Muscle of leg (tissue), 11 donors: ENCODE data around the gene FHIT. TPM values are rescaled to one million over a fixed set of nuclear protein-coding genes. Genes with fewer than 3 reads are reported as not detected.

Experiments
- DNase-seq: peaks from one replicate; pipeline ENCODE4 v3.0.0; 2013
- H3K27ac ChIP-seq: one replicate; pipeline ENCODE4 v1.5.1; 2013; ENCODE audit warnings: mild to moderate bottlenecking, low read length, control low read depth
- H3K27me3 ChIP-seq: one replicate; pipeline ENCODE4 v1.6.1; 2013; ENCODE audit warnings: low read length; ENCODE audit not compliant: control insufficient read depth, insufficient read depth
- H3K36me3 ChIP-seq: one replicate; pipeline ENCODE4 v1.6.1; 2013; ENCODE audit warnings: low read length; ENCODE audit not compliant: control insufficient read depth, insufficient read depth
- H3K4me1 ChIP-seq: one replicate; pipeline ENCODE4 v1.6.1; 2013; ENCODE audit warnings: low read length; ENCODE audit not compliant: control insufficient read depth, insufficient read depth
- H3K4me3 ChIP-seq: one replicate; pipeline ENCODE4 v1.5.1; 2013; ENCODE audit warnings: low read length, control low read depth
- H3K9me3 ChIP-seq: replicated peaks from 2 replicates; pipeline ENCODE4 v1.6.1; 2013; ENCODE audit warnings: low read depth, low read length; ENCODE audit not compliant: control insufficient read depth
- WGBS: methylation state at CpG from one replicate; pipeline ENCODE4 v1.1.5; 2013; ENCODE audit warnings: missing lambda C conversion rate; ENCODE audit not compliant: insufficient coverage; 5-methylcytosine and 5-hydroxymethylcytosine counted together
- polyA plus RNA-seq, 8 donors: library from polyadenylated mRNA; unstranded; fragments of 120-200 nt; gene quantifications; one replicate each; pipeline versions ENCODE4 v1.2.1 to v1.2.3, GENCODE V29; 2013; ENCODE audit warnings: inconsistent platforms in 1 of 8, low replicate concordance in 1 of 8; ENCODE audit not compliant: insufficient read length in 8 of 8, insufficient read depth in 1 of 8
- total RNA-seq: library from RNA; stranded (reverse); fragments of 120-200 nt; gene quantifications from one replicate; pipeline ENCODE4 v1.2.4, GENCODE V29; 2013

Gene FHIT
- total and polyA plus RNA-seq, 9 donors = 4.1 to 8.0 (median 5.3) TPM

DNA sequence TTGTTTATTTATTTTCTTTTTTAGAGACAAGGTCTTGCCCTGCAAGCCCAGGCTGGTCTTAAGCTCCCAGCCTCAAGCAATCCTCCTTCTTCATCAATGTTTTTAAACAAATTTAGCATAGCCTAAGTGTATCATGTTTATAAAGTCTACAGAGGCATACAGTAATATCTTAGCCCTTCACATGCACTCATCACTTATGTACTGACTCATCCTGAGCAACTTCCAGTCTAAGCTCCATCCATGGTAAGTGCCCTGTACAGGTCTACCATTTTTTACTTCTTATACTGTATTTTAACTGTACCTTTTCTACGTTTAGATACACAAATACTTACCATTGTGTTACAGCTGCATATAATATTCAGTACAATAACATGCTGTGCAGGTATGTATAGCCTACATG is 860.0 kb downstream of the FHIT start:
- Histone ChIP-seq H3K4me1 (no peaks in the 10 kb centered on the region), H3K27ac (no peak overlapping the region), H3K36me3 (no peaks in the 10 kb centered on the region), H3K27me3 (no peaks in the 10 kb centered on the region), H3K9me3 (no peaks in the 10 kb centered on the region), H3K4me3 (no peak overlapping the region)
- WGBS = no CpG with 5 or more reads among the region's 1 CpG
- no peak for DNase-seq

DNA sequence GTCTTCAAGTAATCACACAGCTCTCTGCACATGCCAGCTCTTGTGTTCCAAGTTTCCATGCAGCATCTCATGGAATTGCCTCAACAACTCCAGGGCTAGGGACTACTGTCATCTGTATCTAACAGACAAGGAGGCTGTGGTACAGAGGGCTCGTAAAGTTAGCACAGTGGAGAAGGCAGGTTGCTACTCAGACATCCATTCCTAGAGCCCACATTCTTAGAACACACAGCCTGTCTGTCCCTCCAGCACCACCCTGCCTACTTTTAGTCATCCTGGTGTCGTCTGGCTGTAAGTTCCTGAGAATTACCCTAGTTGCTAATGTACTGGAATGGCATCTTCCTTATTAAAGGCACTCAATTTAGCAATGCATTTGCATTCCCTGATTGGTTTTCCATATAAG is 862.5 kb downstream of the FHIT start:
- no CpG with 5 or more reads among the region's 2 CpGs for WGBS
- Histone ChIP-seq H3K27ac (no peak overlapping the region), H3K9me3 (no peaks in the 10 kb centered on the region), H3K4me1 (no peaks in the 10 kb centered on the region), H3K27me3 (no peaks in the 10 kb centered on the region), H3K36me3 (no peaks in the 10 kb centered on the region), H3K4me3 (no peak overlapping the region)
- DNase-seq = peak; percentile 5

DNA sequence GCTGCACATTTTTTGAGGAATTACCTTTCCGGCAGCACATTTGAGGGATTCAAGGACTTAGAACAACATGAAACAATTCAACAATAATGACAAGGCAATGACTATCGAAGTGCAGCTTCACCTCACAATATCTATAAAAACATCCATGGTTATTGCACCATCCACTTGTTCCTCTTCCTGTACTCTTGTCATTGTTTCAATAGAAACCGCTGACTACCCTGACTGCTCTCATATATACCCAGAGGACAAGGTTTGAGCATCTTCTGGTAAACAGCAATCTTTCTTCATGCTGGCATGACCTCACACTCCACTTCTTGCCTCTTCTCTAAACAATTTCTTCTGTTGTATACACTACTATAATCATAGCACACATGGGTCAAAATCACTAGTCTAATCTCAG is 864.9 kb downstream of the FHIT start:
- no peaks in the 10 kb centered on the region for H3K36me3 ChIP-seq
- H3K27me3 ChIP-seq = no peaks in the 10 kb centered on the region
- no peak overlapping the region for H3K4me3 ChIP-seq
- WGBS = 76% methylated on average over 3 of the region's 3 CpGs
- no peaks in the 10 kb centered on the region for H3K4me1 ChIP-seq
- no peaks in the 10 kb centered on the region for H3K9me3 ChIP-seq
- H3K27ac ChIP-seq = no peak overlapping the region
- no peak for DNase-seq

DNA sequence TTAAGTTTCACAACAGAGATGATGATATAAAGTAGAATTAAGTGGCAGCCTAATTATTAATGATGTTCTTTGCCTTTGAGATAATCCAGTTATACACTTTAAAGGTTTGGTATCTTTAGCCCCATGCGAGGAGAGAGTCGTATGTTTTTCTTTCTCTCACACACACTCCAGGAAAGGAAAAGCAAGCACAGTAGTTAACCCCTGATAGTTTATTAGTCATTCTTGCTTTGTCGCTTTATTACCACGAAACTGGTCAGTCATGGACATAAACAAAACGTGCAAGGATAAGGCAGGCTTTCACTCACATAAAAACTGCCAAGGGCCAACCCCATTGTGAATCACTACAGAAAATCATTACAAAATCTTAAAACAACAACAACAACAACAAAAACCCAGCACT is 866.9 kb downstream of the FHIT start:
- WGBS = 53% methylated on average over 2 of the region's 5 CpGs
- H3K9me3 ChIP-seq = no peaks in the 10 kb centered on the region
- H3K27ac ChIP-seq = no peak overlapping the region
- no peaks in the 10 kb centered on the region for H3K36me3 ChIP-seq
- no peaks in the 10 kb centered on the region for H3K4me1 ChIP-seq
- H3K4me3 ChIP-seq = no peak overlapping the region
- no peak for DNase-seq
- no peaks in the 10 kb centered on the region for H3K27me3 ChIP-seq

DNA sequence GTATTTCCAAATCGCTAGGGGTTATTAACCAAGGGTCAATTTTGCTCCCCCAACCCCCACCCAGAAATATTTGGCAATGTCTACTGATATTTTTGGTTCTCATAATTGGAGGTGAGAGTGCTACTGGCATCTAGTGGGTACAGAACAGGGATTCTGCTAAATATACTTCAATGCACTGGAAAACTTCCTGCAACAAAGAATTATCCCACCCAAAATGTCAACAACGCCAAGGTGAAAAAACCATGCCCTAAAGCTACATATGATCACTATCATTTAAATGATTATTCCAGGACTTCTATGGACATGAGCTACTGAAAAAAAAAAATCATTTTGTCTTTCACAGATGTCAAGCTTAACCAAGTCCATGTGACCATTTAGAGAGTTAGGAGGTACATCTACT is 867.9 kb downstream of the FHIT start:
- no peaks in the 10 kb centered on the region for H3K4me1 ChIP-seq
- no CpG with 5 or more reads among the region's 2 CpGs for WGBS
- no peak overlapping the region for H3K27ac ChIP-seq
- H3K9me3 ChIP-seq = no peaks in the 10 kb centered on the region
- no peak overlapping the region for H3K4me3 ChIP-seq
- H3K36me3 ChIP-seq = no peaks in the 10 kb centered on the region
- no peaks in the 10 kb centered on the region for H3K27me3 ChIP-seq
- no peak for DNase-seq

DNA sequence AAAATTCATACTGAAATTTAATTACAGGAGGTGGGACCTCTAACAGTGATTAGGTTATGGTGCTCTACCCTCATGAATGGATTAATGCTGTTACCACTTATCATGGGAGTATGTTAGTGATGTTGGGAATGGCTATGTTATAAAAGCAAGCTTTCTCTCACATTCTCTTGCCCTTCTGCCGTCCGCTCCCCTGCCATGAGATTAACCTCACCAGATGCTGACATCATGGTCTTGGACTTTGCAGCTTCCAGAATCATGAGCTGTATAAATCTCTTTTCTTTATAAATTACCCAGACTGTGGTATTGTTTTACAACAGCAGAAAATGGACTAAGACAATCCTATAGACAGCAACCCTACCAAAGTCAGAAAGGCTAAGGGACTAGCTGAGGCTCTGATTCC is 884.8 kb downstream of the FHIT start:
- no CpG with 5 or more reads among the region's 2 CpGs for WGBS
- DNase-seq = no peak
- Histone ChIP-seq H3K36me3 (no peaks in the 10 kb centered on the region), H3K27me3 (no peaks in the 10 kb centered on the region), H3K27ac (no peak overlapping the region), H3K9me3 (no peaks in the 10 kb centered on the region), H3K4me3 (no peak overlapping the region), H3K4me1 (no peaks in the 10 kb centered on the region)

DNA sequence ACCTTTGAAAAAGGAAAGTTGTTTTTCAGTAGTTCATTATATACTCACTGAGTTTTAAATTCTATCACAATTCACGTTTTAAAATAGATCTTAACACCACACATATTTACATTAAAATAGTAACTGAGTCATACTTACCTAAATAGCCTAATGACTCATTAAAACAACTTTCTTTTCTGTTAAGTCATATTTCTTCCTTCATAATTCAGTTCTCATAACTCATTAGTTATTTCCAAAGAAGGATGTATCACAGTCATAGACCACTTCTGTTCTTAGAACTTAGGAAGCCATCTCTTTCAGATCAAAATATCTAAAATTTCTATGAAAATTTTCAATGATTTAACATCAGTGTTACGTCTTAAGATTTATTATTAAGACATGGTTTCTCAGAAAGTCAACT is 885.9 kb downstream of the FHIT start:
- DNase-seq = no peak
- no peaks in the 10 kb centered on the region for H3K9me3 ChIP-seq
- H3K27me3 ChIP-seq = no peaks in the 10 kb centered on the region
- no peaks in the 10 kb centered on the region for H3K36me3 ChIP-seq
- no peak overlapping the region for H3K4me3 ChIP-seq
- no CpG with 5 or more reads among the region's 2 CpGs for WGBS
- H3K4me1 ChIP-seq = no peaks in the 10 kb centered on the region
- H3K27ac ChIP-seq = no peak overlapping the region

DNA sequence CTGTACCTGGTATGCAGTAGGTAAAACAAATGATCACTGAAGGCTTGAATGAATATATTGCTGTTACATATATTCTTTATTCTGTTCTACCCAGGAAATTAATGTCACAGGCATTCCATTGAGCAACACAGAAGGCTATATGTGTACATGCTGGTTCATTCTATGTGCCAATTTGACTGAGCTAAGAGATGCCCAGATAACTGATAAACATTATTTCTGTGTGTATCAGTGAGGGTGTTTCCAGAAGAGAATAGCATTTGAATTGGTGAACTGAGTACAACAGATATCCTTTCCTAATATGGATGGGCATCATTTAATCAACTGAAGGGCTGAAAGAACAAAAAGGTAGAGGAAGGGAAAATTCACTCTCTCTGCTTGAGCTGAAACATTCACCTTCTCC is 886.8 kb downstream of the FHIT start:
- H3K27me3 ChIP-seq = no peaks in the 10 kb centered on the region
- no peak overlapping the region for H3K4me3 ChIP-seq
- H3K9me3 ChIP-seq = no peaks in the 10 kb centered on the region
- no peak for DNase-seq
- H3K27ac ChIP-seq = no peak overlapping the region
- H3K4me1 ChIP-seq = no peaks in the 10 kb centered on the region
- H3K36me3 ChIP-seq = no peaks in the 10 kb centered on the region

DNA sequence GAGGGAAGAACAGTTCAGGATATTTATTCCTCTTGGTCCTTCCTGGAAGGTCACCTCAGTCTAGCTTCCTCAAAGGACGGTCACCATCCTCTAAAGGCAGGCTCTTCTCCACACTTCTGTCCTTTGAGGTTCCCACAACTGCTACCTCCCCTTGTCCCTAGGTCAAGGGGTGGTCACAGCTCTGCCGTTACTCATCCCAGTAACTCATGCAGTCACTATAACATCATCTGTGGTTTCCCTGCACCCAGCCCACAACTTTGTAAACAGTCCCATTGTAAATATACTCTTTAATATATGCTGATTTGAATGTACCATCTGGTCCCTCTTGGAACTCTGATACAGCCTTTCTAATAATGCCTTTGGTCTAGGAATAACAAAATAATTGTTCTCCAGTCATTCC is 887.4 kb downstream of the FHIT start:
- no peaks in the 10 kb centered on the region for H3K4me1 ChIP-seq
- H3K9me3 ChIP-seq = no peaks in the 10 kb centered on the region
- no peak overlapping the region for H3K4me3 ChIP-seq
- H3K36me3 ChIP-seq = no peaks in the 10 kb centered on the region
- WGBS = 75% methylated on average over 1 of the region's 2 CpGs
- H3K27me3 ChIP-seq = no peaks in the 10 kb centered on the region
- H3K27ac ChIP-seq = no peak overlapping the region
- no peak for DNase-seq

DNA sequence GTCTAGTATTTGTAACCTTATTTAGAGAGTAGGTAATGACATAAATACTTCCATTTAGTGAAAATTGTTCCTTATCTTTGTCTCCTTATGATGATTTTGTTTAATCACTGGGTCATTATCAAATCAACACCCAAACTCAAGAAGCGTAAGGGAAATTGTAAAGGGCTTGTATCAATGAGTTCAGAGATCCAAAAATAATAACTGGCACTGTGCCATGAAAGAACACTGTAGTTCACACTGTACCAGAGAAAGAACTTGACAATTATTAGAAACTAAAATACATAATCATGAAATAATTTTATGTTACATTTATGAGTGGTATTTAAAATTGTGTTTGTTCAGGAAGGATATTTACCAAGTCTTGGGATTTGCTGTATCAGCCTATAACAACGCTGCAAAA is 895.4 kb downstream of the FHIT start:
- Histone ChIP-seq H3K36me3 (no peaks in the 10 kb centered on the region), H3K27me3 (no peaks in the 10 kb centered on the region), H3K9me3 (no peaks in the 10 kb centered on the region), H3K27ac (no peak overlapping the region), H3K4me3 (no peak overlapping the region), H3K4me1 (no peaks in the 10 kb centered on the region)
- no peak for DNase-seq
- no CpG with 5 or more reads among the region's 2 CpGs for WGBS

DNA sequence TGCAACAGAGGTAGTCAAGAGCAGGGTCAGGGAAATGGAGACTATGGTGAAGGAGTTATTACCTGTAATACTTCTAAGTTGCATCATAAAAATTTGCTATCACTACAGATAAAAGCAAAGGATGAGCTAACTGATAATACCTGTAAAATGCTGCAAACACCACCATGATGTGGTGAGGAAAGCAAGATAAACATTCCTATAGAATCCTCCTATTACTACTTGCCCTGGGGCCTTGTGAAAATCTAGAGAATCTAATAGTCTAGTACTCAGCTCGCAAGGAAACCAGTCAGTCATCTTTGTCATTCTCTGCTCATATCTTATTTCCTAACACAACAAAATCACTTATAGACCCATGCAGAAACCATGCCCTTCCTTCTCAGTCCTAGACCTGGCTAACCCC is 899.8 kb downstream of the FHIT start:
- Histone ChIP-seq H3K4me3 (no peak overlapping the region), H3K9me3 (no peaks in the 10 kb centered on the region), H3K27me3 (no peaks in the 10 kb centered on the region), H3K36me3 (no peaks in the 10 kb centered on the region), H3K4me1 (no peaks in the 10 kb centered on the region), H3K27ac (no peak overlapping the region)
- DNase-seq = no peak
- 82% methylated on average over 1 of the region's 1 CpG for WGBS
